HG02610 (cell line): ENCODE results near the gene FBXO44.
"Not testable (repeated sequence)": the region's sequence is repeated elsewhere in the genome, so short reads cannot be mapped to it uniquely, and the experiment has no call there.

Source experiments
- ATAC-seq: cut with Tn5 transposase; IDR thresholded peaks from one replicate; pipeline ENCODE4 v1.9.1; 2021; ENCODE audit warnings: mild to moderate bottlenecking, moderate library complexity; ENCODE audit not compliant: unreplicated experiment

FBXO44 gene

GRCh38 chr1:11638121-11638520 is 16.6 kb upstream of the FBXO44 start:
- no peak for ATAC-seq

GRCh38 chr1:11639372-11639771 is 15.3 kb upstream of the FBXO44 start:
- no peak for ATAC-seq

- ATAC-seq = no peak
Measured at GRCh38 chr1:11640101-11640500, 14.6 kb upstream of the FBXO44 start.

GRCh38 chr1:11640944-11641343 is 13.7 kb upstream of the FBXO44 start:
- ATAC-seq = no peak

GRCh38 chr1:11641776-11642305 is 12.8 kb upstream of the FBXO44 start:
- no peak for ATAC-seq

GRCh38 chr1:11642418-11643017 is 12.2 kb upstream of the FBXO44 start:
- ATAC-seq = not testable (repeated sequence)

GRCh38 chr1:11643782-11644181 is 10.9 kb upstream of the FBXO44 start:
- no peak for ATAC-seq

- no peak for ATAC-seq
Measured at GRCh38 chr1:11645270-11645669, 9.4 kb upstream of the FBXO44 start.

- no peak for ATAC-seq
Measured at GRCh38 chr1:11645670-11646265, 8.9 kb upstream of the FBXO44 start.

GRCh38 chr1:11646317-11646716 is 8.4 kb upstream of the FBXO44 start:
- no peak for ATAC-seq

GRCh38 chr1:11647333-11647732 is 7.3 kb upstream of the FBXO44 start:
- ATAC-seq = no peak

GRCh38 chr1:11648039-11648438 is 6.6 kb upstream of the FBXO44 start:
- no peak for ATAC-seq

GRCh38 chr1:11648732-11649158 is 5.9 kb upstream of the FBXO44 start:
- ATAC-seq = no peak

GRCh38 chr1:11649237-11649623 is 5.4 kb upstream of the FBXO44 start:
- ATAC-seq = no peak

- ATAC-seq = no peak
Measured at GRCh38 chr1:11649624-11650330, 4.9 kb upstream of the FBXO44 start.

GRCh38 chr1:11650331-11650991 is 4.2 kb upstream of the FBXO44 start:
- ATAC-seq = no peak

- no peak for ATAC-seq
Measured at GRCh38 chr1:11651017-11651416, 3.7 kb upstream of the FBXO44 start.

GRCh38 chr1:11652203-11652780 is 2.4 kb upstream of the FBXO44 start:
- ATAC-seq = no peak

- no peak for ATAC-seq
Measured at GRCh38 chr1:11653101-11653860, 1.4 kb upstream of the FBXO44 start.

- ATAC-seq = no peak
Measured at GRCh38 chr1:11653861-11654136, 878 bp upstream of the FBXO44 start.
